GM23338 (cell line): ENCODE results near the gene ETV4. TPM values are rescaled to one million over a fixed set of nuclear protein-coding genes. Genes with fewer than 3 reads are reported as not detected.

ENCODE experiments used
- ATAC-seq: fragments of 200-7000 bp; cut with Tn5 transposase; 3 replicates; pipeline ENCODE4 v1.9.1; 2020
- DNase-seq: peaks from one replicate; pipeline ENCODE4 v3.0.0-alpha.2; 2015; ENCODE audit warnings: low spot score
- H2AFZ ChIP-seq: fragments of 200-600 bp; sonication (generic); 2 replicates; pipeline ENCODE4 v1.8.0; 2016; ENCODE audit warnings: antibody characterized with exemption, mild to moderate bottlenecking, moderate library complexity
- H3F3A ChIP-seq: fragments of 200-600 bp; sonication (generic); replicated peaks from 2 replicates; pipeline ENCODE4 v1.8.0; 2017; ENCODE audit warnings: antibody characterized with exemption, mixed run types, low read depth
- H3K27ac ChIP-seq: fragments of 200-600 bp; sonication (generic); 2 replicates; pipeline ENCODE4 v1.6.1; 2016; ENCODE audit warnings: low read depth
- H3K27me3 ChIP-seq: fragments of 200-600 bp; sonication (generic); 2 replicates; pipeline ENCODE4 v1.8.0; 2016; ENCODE audit warnings: mild to moderate bottlenecking, mixed run types, moderate library complexity; ENCODE audit not compliant: insufficient read depth
- H3K36me3 ChIP-seq: fragments of 200-600 bp; sonication (generic); 2 replicates; pipeline ENCODE4 v1.8.0; 2016; ENCODE audit warnings: mild to moderate bottlenecking; ENCODE audit not compliant: insufficient read depth
- H3K4me1 ChIP-seq: fragments of 200-600 bp; sonication (generic); 2 replicates; pipeline ENCODE4 v1.8.0; 2016; ENCODE audit warnings: mild to moderate bottlenecking, moderate library complexity; ENCODE audit not compliant: insufficient read depth
- H3K4me2 ChIP-seq: fragments of 200-600 bp; sonication (generic); 2 replicates; pipeline ENCODE4 v1.7.1; 2017; ENCODE audit warnings: mixed run types
- H3K4me3 ChIP-seq: fragments of 200-600 bp; sonication (generic); 2 replicates; pipeline ENCODE4 v1.6.1; 2016; ENCODE audit warnings: mixed run types
- H3K79me2 ChIP-seq: fragments of 200-600 bp; sonication (generic); replicated peaks from 2 replicates; pipeline ENCODE4 v1.8.0; 2017; ENCODE audit warnings: mild to moderate bottlenecking; ENCODE audit not compliant: insufficient read depth
- H3K9me2 ChIP-seq: fragments of 200-600 bp; sonication (generic); 2 replicates; pipeline ENCODE4 v1.8.0; 2017; ENCODE audit not compliant: insufficient read depth
- H4K20me1 ChIP-seq: fragments of 200-600 bp; sonication (generic); replicated peaks from 2 replicates; pipeline ENCODE4 v1.8.0; 2017; ENCODE audit warnings: mild to moderate bottlenecking; ENCODE audit not compliant: insufficient read depth
- H3K27ac Mint-ChIP-seq: 2 replicates; pipeline ENCODE4 v1.8.0; 2020; ENCODE audit warnings: inconsistent platforms, mild to moderate bottlenecking, moderate library complexity, mixed read lengths
- H3K27me3 Mint-ChIP-seq: 3 replicates; pipeline ENCODE4 v1.8.0; 2022; ENCODE audit warnings: low read depth, mild to moderate bottlenecking, moderate library complexity, mixed read lengths, inconsistent platforms; ENCODE audit not compliant: insufficient read depth, poor library complexity
- H3K36me3 Mint-ChIP-seq: 3 replicates; pipeline ENCODE4 v1.8.0; 2021; ENCODE audit warnings: low read depth, mild to moderate bottlenecking, inconsistent platforms, moderate library complexity, mixed read lengths
- H3K4me1 Mint-ChIP-seq: 3 replicates; pipeline ENCODE4 v1.8.0; 2020; ENCODE audit warnings: mild to moderate bottlenecking, inconsistent platforms, mixed read lengths
- H3K4me3 Mint-ChIP-seq: 3 replicates; pipeline ENCODE4 v1.8.0; 2021; ENCODE audit warnings: moderate library complexity, mild to moderate bottlenecking, inconsistent platforms, mixed read lengths
- H3K9me3 Mint-ChIP-seq: 3 replicates; pipeline ENCODE4 v1.8.0; 2020; ENCODE audit warnings: moderate library complexity, mild to moderate bottlenecking, inconsistent platforms, mixed read lengths
- CREB1 ChIP-seq: fragments of 250-450 bp; sonication (Bioruptor Pico); IDR thresholded peaks from 2 replicates; pipeline ENCODE4 v1.5.0; 2020; ENCODE audit warnings: low read depth, mild to moderate bottlenecking, moderate library complexity
- CTCF ChIP-seq, 2 experiments: fragments of 200-600 bp in 1 of 2; sonication (generic) in 1 of 2; conservative IDR thresholded peaks; 2 replicates each; pipeline versions ENCODE4 v1.5.1 to v1.6.1; 2016 to 2017; ENCODE audit warnings: antibody characterized with exemption in 2 of 2, low read depth in 2 of 2, mild to moderate bottlenecking in 2 of 2, moderate library complexity in 1 of 2
- ETS1 ChIP-seq: IDR thresholded peaks from 2 replicates; pipeline ENCODE4 v1.6.1; 2016; ENCODE audit warnings: antibody characterized with exemption
- EZH2 ChIP-seq: fragments of 200-600 bp; sonication (generic); IDR thresholded peaks from one replicate; pipeline ENCODE4 v1.8.0; 2017; ENCODE audit warnings: antibody characterized with exemption, mild to moderate bottlenecking, low read depth; ENCODE audit not compliant: unreplicated experiment
- EZH2phosphoT487 ChIP-seq: fragments of 200-600 bp; sonication (generic); IDR thresholded peaks from one replicate; pipeline ENCODE4 v1.8.1; 2018; ENCODE audit warnings: antibody characterized with exemption; ENCODE audit not compliant: unreplicated experiment
- JUNB ChIP-seq: IDR thresholded peaks from one replicate; pipeline ENCODE4 v1.6.1; 2016; ENCODE audit warnings: antibody characterized with exemption; ENCODE audit not compliant: unreplicated experiment
- NANOG ChIP-seq: IDR thresholded peaks from 2 replicates; pipeline ENCODE4 v1.6.1; 2016; ENCODE audit warnings: antibody characterized with exemption, borderline replicate concordance
- POLR2AphosphoS5 ChIP-seq: IDR thresholded peaks from 2 replicates; pipeline ENCODE4 v1.6.1; 2016; ENCODE audit warnings: antibody characterized with exemption, low read depth
- REST ChIP-seq: IDR thresholded peaks from one replicate; pipeline ENCODE4 v1.6.1; 2018; ENCODE audit warnings: antibody characterized with exemption; ENCODE audit not compliant: unreplicated experiment
- STAT1 ChIP-seq: IDR thresholded peaks from one replicate; pipeline ENCODE4 v1.6.1; 2016; ENCODE audit warnings: antibody characterized with exemption; ENCODE audit not compliant: unreplicated experiment
- ZNF114 ChIP-seq: fragments of 250-450 bp; sonication (Bioruptor Pico); IDR thresholded peaks from 2 replicates; pipeline ENCODE4 v1.5.0; 2020; ENCODE audit warnings: mild to moderate bottlenecking, moderate library complexity
- ZNF331 ChIP-seq: fragments of 250-450 bp; sonication (Bioruptor Pico); IDR thresholded peaks from 2 replicates; pipeline ENCODE4 v1.5.0; 2020; ENCODE audit warnings: low read depth, mild to moderate bottlenecking, moderate library complexity
- ZNF462 ChIP-seq: fragments of 250-450 bp; sonication (Bioruptor Pico); IDR thresholded peaks from 2 replicates; pipeline ENCODE4 v1.5.0; 2020; ENCODE audit warnings: mild to moderate bottlenecking, moderate library complexity
- polyA plus RNA-seq: library from polyadenylated mRNA; unstranded; fragments of >200 nt; fragmentation: Nextera tagmentation; extraction: Ambion mirVana; gene quantifications from 2 replicates; pipeline ENCODE4 v1.2.1, GENCODE V29; 2016
- total RNA-seq: library from RNA; depleted of rRNA; stranded (reverse); fragments of >200 nt; shearing (Covaris generic); gene quantifications from 2 replicates; pipeline ENCODE4 v1.2.3, GENCODE V29; 2014

The ETV4 gene
- total and polyA plus RNA-seq, 2 experiments from 2014 or later, result 97.2 to 149 TPM

- Histone ChIP-seq H3K27me3 (no peaks in the 10 kb centered on the region), H3K4me1 (no peaks in the 10 kb centered on the region), H3K9me2 (no peaks in the 10 kb centered on the region), H3F3A (no peaks in the 10 kb centered on the region), H3K27ac (no peak overlapping the region), H3K4me2 (no peak overlapping the region), H4K20me1 (no peaks in the 10 kb centered on the region), H3K4me3 (no peak overlapping the region), H2AFZ (no peak overlapping the region), H3K36me3 (no peaks in the 10 kb centered on the region), H3K79me2 (no peaks in the 10 kb centered on the region)
- ATAC-seq (no peak), DNase-seq (no peak)
- Mint-ChIP-seq H3K4me1 (peaks cover 4% of the 10 kb centered on the region), H3K27me3 (peaks cover 11% of the 10 kb centered on the region), H3K4me3 (no peak overlapping the region), H3K9me3 (no peaks in the 10 kb centered on the region; the same call in 2 of the 3 replicates), H3K27ac (no peak overlapping the region), H3K36me3 (no peaks in the 10 kb centered on the region)
- no peak for TF ChIP-seq NANOG
- TF ChIP-seq ZNF462 (CRISPR knock-in tag), result no peak
- no peak for TF ChIP-seq CREB1 (CRISPR knock-in tag)
- no peak for TF ChIP-seq EZH2phosphoT487
- TF ChIP-seq EZH2, result no peak
- no peak for TF ChIP-seq ZNF114 (CRISPR knock-in tag)
- TF ChIP-seq ZNF331 (CRISPR knock-in tag), result no peak
- no peak for TF ChIP-seq CTCF (conservative IDR thresholded peaks at IDR 0.05; ENCODE audit: low read depth in 2 of 2)
- no peak for TF ChIP-seq POLR2AphosphoS5
- no peak for TF ChIP-seq STAT1
- TF ChIP-seq REST, result no peak
- no peak for TF ChIP-seq ETS1
- TF ChIP-seq JUNB, result no peak
These were observed 38.5 kb upstream of the ETV4 start for GRCh38 chr17:43584666-43585102.
